Measurements from ENCODE around the gene KIAA0040.
A peak's percentile ranks its signal among the peaks of the same experiment; 100 is the strongest.

Gene KIAA0040

DNA sequence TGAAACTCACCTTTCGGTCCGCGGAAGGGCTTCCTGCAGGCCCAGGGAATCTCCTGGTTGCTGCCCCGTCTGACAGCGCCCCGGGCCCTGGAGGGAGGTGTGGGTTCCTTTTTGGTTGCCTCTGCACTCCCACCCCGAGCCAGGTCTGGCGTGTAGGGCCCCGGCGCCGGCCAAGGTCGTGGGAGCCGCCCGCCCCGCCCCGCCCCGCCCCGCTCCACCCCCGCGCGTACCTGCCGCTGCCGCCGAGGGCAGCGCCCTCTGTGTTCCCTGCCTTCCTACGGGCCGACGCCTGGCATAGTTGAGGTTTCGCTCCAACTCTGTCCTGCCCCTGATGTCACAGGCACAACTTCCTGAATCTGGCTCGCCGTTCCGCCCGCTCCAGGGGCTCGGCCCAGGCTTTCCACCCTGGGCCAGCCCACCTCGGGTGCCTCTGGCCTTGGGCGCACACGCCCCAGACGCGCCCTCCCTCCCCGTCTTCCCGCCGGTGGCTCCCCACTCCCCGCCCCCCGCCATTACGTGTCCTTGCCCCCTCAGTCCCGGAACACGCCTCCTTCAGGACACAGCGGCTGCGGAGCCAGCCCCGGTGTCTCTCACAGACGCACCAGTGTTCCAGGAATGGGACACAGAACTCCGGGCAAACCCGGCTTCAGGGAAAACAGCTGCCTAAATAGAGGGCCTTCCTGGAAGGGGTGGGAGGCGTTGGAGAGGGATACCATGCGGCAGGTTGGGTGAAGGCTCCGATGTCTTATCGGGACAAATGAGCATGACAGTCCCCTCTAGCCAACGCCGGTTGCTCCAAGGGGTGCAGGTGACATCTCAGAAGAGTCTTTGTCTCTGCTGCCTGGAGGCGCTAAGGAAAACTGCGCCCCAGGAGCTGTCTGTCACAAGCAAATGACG lies at the start of gene KIAA0040:
TSS of gene KIAA0040 (minus strand) at position 147 of the 897 bp plus-strand sequence. CDS start 31,763 bp downstream, outside the sequence.
- DNase-seq, result peak; percentile 15

DNA sequence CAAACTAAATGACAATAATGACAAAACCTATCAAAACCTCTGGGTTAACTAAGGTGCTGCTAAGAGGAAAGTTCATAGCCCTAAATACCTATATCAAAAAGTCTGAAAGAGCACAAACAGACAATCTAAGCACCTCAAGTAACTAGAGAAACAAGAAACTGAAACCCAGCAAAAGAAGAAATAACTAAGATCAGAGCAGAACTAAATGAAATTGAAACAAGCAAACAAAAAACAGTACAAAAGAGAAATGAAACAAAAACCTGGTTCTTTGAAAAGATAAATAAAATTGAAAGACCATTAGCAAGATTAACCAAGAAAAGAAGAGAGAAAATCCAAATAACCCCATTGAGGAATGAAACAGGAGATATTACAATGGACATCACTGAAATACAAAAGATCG lies 44.8 kb upstream of the KIAA0040 start:
- no peak for DNase-seq

DNA sequence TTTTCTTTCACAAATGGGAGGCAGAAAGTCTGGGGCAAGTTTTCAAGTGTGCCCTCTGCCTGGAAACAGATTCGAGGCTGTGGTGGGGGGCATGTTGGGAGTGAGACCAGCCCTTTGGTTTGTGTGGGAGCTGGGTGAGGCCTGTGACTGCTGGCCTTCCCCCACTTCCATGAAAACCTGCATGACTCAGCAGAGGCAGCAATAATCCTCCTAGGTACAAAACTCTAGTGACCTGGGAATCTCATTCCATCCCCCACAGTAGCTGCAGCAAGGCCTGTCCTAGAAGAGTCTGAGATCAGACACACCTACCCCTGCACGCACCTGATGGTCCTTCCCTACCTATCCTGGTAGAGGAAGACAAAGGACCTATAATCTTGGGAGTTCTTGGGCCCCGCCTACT lies 42.1 kb upstream of the KIAA0040 start:
- DNase-seq, result no peak

DNA sequence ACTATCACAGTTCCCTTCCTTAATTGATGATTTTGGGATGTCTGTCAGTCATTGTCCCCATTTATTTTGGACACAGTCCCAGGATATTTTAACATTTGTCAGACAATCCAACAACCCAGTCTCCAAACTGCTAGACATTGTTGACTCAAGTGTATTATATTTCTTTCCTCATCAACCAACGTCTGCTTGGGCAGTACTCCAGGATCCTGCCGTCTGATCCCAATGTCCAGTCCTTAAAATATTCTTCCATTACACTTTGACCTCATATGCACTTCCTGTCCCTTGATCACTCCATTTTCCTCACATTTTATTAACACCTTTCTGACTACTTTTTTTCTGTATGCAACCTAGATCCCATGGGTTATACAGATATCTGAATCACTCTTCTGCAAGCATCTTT lies 39.8 kb upstream of the KIAA0040 start:
- DNase-seq, result no peak

DNA sequence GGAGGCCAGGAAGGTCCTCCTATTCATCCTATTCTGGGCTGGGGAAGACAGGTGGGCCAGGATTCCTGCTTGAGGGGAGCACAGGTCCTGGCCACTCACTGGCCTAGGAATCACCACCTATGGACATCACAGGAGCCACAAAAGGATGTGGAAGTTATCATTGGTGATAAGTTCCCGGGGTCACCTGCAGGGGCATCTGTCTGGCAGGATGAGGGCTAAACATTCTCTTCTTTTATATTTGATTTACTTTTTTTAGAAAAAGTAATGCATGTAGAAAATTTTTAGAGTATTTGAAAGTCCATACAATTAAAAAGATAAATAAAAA lies 33.2 kb upstream of the KIAA0040 start:
- no peak for DNase-seq

DNA sequence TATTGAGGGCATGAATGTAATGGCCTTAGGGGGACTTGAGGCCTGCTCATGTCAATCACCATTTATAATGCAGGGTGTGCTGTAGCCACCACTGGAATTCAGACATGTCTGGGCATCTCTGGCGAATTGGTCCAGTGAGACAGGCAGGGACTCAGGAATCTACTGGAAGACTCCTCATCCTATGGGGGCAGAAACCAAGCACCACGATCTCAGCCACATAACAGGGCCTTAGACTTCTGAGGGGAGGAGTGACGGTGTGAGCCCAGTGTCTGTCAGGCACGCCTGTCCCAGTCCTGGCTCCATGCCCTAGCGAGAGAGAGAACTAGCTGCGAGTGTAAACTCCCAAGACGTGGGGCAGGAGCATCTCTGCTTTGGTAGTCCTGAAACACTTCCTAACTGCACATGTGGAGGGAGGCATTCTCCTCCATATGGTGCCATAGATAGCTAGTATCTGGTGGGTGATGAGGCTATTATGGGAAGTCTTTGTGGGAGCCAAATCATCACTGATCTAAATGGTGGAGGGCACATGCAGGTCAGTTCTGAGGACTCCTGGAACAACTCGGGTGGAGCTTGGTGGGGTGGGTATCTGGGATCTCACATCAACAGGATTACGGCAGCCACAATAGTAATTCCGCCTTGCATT lies 29.8 kb upstream of the KIAA0040 start:
- DNase-seq, result no peak

DNA sequence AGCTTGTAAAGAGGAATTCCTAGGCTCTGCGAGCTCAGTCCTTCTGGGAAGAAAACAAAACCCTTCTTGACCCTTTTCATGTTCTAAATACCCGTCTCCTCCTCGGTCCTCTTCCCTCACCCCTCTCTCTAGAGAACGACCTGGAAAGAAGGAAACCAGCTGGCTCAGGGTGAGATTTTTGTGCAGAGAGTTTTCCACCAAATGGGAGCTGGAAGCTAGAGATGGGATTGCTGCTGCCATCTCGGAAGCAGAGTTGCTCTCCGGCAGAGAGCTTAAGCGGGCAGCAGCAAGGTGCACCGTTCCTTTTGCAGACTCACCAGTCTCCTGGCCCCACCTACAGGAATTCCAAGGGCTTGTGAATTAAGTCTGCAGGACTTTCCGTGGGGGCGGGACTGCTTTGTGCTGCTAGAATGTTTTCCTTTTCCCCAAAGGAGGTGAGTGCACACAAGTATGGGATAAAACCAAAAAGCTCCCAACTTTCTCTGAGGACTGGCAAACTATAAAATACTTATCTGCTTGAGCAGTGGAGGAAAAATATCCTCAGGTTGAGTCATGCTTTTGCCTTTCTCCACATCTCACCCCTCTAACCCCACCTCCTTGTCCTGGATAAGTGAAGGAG lies 29.1 kb upstream of the KIAA0040 start:
- no peak for DNase-seq

DNA sequence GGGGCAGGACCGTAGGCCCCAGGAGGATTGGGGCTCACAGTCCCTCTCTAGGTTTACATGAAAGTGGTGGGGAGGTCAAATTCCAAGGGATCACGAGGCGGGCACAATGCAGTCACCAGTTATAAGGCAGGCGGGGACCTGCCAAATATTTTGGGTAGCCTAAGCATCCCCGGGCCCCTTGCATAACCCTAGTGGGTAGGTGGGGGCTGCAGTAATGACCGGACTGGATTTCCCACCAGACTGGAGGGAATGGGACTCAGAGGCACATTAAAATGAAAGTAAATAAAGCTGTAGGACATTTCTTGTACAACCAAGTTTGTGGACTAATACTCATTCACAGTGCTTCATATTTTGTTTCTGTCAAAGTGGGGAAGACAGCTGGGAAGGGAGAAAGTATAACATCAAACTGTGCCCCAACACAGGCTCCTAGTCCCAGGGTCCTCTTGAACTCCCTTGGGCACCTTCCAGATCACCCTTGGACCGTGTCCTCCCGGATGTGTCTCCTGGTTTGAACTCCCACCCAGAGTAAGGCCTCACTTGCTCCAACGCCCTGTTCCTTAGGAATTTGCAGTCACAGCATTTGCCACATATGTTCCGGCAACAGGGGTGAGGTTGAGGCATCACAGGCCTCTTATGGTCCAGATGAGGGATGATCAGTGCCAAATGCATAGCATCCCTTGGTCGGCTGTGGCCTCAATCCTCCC lies 28.4 kb upstream of the KIAA0040 start:
- DNase-seq, result no peak

DNA sequence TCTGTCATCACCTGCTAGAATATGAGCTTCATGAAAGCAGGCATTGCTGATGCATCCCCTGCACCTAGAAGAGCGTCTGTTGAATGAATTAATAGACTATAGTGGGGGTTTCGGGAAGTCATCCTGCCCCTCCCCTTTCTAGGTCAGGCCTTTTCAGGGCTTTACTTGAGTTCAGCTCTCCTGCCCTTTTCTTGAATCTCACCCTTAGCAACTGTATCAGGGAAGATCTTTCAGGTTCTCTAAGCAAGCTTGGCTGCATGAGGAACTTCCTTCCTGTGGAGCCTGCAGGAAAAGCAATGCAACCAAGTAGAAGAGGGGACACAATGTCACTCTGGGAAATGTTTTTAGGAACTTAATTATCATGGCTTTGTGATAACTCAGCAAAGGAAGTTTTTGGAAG lies 27.2 kb upstream of the KIAA0040 start:
- DNase-seq, result no peak

DNA sequence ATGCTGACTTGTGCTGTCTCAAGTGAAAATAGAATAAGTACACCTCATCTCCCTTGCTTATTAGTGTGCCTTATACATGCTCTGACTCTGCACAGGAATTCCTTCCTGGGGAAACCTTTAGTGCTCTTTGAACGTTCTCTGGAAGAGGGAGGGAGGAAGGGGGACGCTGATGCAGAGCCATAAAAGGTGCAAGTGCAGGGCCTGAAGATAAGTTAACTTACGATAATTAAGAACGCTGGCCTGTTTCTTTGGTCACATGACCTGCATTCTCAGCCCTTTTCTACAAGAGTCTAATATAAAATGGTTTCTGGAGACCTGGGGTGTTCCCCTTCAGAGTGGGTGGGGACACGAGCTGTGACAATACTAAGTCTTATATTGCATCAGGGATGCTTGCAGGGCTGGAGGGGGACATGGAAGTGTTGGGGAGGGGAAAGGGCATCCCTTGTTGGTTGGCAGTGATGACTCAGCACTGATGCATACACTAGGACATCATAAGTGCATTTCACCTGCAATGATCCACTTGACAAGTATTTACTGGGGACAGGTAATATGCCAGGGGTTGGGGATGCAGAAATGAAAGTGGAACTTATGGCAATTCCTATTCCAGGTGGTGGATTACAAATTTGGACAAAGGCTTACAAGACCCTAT lies 26.3 kb upstream of the KIAA0040 start:
- no peak for DNase-seq

DNA sequence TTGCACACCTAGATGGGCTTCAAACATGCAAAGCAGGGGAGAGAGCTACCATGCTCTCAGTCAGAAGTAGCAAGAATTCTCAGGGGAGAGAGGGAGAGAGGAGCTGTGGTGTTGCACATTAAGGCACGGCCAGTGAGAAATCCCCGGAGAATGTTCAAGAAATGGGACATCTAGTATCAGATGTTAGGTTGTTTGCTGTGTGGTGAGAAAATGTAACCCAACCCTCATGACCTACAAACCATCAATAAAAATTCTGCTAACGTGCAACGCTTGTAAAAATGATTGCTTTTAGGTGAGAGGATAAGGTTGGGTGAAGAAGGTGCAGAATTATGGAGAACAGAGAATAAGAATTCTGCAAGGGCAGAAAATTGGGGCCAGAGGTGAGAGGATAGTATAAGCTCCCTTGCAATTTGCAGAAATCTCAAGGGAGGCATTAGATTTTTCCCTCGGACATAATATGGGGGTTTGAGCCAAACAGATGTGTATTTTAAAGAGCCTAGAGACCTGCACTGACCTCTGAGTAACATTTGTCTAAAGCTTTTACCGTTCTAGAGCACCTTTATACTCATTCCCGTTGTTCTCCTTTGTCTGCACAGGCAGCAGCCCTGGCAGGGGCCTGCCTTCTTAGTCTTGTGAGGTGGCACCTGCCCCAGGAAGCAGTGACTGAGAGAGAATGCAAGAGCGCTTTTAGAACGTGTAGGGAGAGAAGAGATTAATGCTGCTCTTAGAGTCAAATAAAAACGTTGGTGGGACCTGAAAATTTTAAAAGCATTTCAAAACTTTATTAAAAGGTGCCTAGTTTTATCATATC lies 25.4 kb upstream of the KIAA0040 start:
- no peak for DNase-seq

DNA sequence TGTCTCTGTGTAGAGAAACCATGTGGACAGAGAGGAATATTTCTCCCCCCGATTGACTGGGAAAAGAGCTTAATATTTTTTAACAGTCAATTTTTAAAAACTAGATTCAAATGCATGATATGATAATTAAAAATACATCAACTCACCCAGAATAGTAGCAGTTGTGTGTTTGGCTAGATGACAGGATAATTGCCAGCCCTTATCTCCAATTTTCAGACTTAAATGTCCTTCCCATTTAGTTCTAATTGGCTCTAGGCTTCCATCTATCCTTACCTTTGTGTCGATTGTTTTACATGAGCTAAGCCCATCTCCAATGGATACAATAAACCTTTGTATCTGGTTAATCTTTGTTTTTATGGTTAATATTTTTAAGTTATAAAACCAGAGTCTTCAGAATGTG lies 23.9 kb upstream of the KIAA0040 start:
- no peak for DNase-seq

DNA sequence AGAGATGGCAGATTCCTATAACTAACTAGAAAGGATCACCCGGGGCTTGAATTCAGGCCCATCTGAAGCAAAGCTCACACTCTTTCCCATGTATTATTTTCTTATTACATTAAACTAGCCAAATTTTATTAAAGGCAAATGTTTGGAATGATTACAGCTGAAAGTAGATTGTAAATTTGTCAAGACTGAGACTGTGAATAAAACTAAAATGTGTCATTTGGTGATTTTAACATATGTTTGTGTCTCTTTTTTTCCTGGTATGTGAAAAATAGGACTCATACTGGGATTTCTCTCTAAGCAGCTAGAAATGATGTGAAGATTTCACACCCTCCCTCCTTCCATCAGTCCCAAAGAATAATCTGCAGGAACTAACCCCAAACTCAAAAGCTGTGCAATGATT lies 19.1 kb upstream of the KIAA0040 start:
- DNase-seq, result no peak

DNA sequence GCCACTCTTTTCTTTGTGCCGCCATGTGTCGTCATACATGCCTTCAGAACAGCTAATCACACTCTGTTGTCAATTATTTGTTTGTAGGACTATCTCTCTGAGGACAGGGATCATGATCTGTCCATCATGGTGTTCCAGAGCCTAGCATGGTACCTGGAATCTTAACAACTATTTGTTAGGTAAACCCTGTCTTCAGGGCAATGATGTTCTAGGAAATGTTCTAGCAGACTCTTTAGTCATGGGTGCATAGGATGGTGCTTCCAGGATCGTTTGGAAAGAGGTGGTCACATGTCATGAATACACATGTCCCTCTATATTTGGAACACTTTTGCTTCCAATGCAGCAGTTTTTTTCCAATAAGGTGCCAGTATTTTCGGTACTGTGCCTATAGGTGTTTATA lies 18.2 kb upstream of the KIAA0040 start:
- no peak for DNase-seq

DNA sequence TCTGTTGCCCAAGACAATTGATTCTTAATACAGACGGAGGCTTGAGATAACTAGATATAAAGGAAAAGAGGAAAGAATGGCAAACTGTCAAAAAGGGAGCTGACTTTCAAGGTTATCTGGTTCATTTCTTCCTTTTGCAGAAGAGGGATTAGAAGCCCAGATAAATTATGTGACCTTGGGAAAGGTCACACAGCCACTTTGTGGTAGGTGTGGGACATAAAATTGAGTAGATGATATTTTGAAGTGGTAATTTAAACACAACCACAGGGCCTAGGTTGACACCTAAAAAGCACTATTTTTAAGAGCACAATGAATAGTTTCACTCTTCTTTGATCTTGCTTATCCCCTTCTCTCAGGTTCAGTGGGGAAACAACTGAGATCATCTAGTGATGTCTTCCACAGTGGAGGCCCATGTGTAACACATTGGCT lies 16.9 kb upstream of the KIAA0040 start:
- DNase-seq, result no peak

DNA sequence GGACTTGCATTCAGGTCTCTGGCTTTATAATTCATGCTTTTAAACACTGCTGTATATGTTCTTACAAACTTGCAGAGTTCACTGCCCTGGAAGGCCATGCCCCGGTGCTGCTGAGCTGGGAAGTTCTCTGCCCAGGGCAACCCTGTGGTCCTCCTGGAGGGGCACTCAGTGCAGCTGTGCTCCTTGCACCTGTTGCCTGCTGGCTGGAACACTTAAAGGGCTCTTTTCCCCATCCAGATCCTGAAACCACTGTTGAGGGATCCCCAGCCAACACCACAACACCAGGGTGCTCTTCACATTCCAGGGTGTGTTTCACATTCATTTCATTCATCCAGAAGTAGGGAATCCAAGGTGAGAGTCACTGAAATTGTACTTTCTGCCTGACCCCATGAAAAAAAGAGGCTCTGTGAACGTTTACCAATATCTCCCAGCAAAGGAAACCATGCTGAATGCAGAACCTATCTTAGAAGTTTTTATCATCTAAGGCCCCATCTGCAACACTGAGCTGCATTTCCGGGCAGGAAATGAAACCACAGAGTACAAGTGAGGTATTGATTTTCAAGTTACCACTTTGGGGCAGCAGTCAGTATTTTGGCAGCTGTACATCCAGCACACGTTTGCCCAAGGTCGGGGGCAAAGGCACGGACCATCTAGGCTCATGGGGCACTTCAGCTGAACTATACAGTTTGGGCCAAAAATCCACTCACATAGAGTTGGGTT lies 16.4 kb upstream of the KIAA0040 start:
- peak; percentile 9 for DNase-seq

DNA sequence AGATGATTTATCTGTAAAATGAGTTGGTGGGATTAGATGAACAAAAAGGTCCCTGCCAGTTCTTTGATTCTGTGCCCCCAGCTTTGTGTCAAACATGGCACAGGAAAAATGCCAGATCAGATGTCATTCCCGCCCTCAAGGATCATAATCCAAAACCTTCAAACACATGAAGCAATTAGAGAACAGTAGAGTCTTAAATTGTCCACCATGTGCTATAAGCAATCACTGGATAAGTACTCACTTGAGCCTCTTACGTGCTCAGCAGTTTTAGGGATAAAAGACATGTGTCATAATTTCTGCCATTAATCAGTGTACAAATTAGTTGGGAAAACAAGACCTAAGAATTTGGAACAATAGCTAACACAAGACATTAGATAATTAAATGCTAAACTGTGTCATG lies 15.4 kb upstream of the KIAA0040 start:
- peak; percentile 87 for DNase-seq

DNA sequence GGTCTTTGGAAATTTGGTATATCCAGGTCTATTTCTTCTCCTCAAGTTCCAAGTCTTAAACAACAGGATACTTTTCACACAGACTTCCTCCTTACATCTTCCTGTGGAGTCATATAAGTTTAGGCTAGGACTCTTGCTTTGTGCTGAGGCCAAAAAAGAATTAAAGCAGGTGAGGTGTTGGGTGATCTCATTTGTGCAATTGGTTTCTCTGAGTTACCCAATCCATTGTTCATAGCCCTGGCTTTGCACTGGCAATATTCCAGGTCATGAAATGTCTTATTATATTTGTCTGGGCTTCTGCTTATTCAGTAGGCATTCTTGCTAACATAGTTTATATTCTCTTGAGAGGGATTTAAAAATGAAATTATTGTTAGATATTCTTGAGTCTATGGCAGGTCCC lies 14.1 kb upstream of the KIAA0040 start:
- peak; percentile 9 for DNase-seq

DNA sequence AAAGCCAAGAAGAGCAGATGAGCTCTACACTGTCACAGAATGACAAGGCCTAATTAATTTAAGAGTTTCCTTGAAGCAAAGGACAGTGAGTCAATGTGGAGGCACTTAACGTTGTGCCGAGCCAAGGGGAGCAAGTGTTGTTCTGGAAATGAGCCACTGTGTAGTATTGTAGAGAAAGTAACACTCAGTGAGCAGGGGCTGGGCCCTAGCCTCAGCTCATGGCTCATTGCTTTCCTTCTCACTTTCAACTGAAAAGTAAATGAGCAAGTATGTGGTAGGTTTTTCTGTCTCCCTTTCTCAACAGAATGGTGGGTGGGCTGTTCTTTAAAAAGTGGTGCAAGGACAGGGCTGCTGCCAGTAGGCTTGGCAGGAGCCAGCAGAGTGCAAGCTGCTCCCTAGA lies 11.8 kb upstream of the KIAA0040 start:
- DNase-seq, result no peak

DNA sequence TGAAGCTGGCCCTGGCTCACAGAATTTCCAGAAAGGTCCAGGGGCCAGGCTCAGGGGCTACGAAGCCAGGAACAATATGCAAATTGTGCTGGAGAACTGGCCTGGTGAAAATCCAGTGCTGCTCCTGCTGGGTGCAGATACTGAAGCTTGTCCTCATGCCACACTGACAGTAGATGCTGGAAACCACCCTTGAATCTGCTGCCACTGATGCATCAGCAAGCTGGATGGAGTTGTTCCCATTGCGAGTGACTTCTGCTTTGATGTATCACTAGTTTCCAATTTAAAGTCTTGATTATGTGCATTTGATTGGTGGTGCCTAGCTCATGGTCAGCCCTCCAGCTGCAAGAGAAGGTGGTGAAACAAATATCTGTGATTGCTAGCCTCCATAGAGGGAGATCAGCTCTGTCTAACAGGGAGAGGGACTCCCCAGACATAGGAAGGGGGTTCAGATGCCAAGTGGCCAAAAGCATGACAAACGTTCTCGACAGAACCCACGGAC lies 11.0 kb upstream of the KIAA0040 start:
- no peak for DNase-seq

Measured in NCI-H1105 (cell line).